Smooth muscle cell (in vitro differentiated cells): ENCODE measurements around the gene ARCN1. TPM values are rescaled to one million over a fixed set of nuclear protein-coding genes. Genes with fewer than 3 reads are reported as not detected.

Source experiments
- DNase-seq: peaks from one replicate; lab custom pipeline; 2025; ENCODE audit not compliant: unreplicated experiment; lab: John Stamatoyannopoulos, UW
- H2AFZ ChIP-seq: fragments of 200-600 bp; sonication (generic); 2 replicates; pipeline ENCODE4 v1.6.0; 2016; ENCODE audit warnings: antibody characterized with exemption, low read depth, mild to moderate bottlenecking
- H3F3A ChIP-seq: fragments of 200-600 bp; sonication (generic); 2 replicates; pipeline ENCODE4 v1.6.0; 2017; ENCODE audit warnings: antibody characterized with exemption, low read depth
- H3K27ac ChIP-seq: fragments of 200-600 bp; sonication (generic); 2 replicates; pipeline ENCODE4 v1.5.1; 2016; ENCODE audit warnings: low read depth, mild to moderate bottlenecking
- H3K27me3 ChIP-seq: fragments of 200-600 bp; sonication (generic); 2 replicates; pipeline ENCODE4 v1.6.1; 2016; ENCODE audit warnings: low read depth, mild to moderate bottlenecking
- H3K36me3 ChIP-seq: fragments of 200-600 bp; sonication (generic); 2 replicates; pipeline ENCODE4 v1.5.1; 2016; ENCODE audit warnings: low read depth
- H3K4me1 ChIP-seq: fragments of 200-600 bp; sonication (generic); 2 replicates; pipeline ENCODE4 v1.5.1; 2016; ENCODE audit warnings: low read depth
- H3K4me2 ChIP-seq: fragments of 200-600 bp; sonication (generic); 2 replicates; pipeline ENCODE4 v1.6.0; 2016; ENCODE audit warnings: mild to moderate bottlenecking
- H3K4me3 ChIP-seq: fragments of 200-600 bp; sonication (generic); 2 replicates; pipeline ENCODE4 v1.5.1; 2016; ENCODE audit warnings: mild to moderate bottlenecking
- H3K79me2 ChIP-seq: fragments of 200-600 bp; sonication (generic); 2 replicates; pipeline ENCODE4 v1.6.0; 2016; ENCODE audit warnings: low read depth, mild to moderate bottlenecking
- H3K9ac ChIP-seq: fragments of 200-600 bp; sonication (generic); 2 replicates; pipeline ENCODE4 v1.6.0; 2016; ENCODE audit warnings: low read depth
- H3K9me3 ChIP-seq: fragments of 200-600 bp; sonication (generic); replicated peaks from 2 replicates; pipeline ENCODE4 v1.5.1; 2016; ENCODE audit warnings: low read depth
- H4K20me1 ChIP-seq: fragments of 200-600 bp; sonication (generic); 2 replicates; pipeline ENCODE4 v1.6.0; 2016; ENCODE audit warnings: low read depth
- CTCF ChIP-seq: fragments of 200-600 bp; sonication (generic); IDR thresholded peaks from 2 replicates; pipeline ENCODE4 v1.5.1; 2017; ENCODE audit warnings: borderline replicate concordance, mild to moderate bottlenecking, antibody characterized with exemption; ENCODE audit not compliant: insufficient read depth, poor library complexity, severe bottlenecking
- WGBS: methylation state at CpG from one replicate; pipeline ENCODE4 v1.1.7; 2016; ENCODE audit warnings: low lambda C conversion rate; 5-methylcytosine and 5-hydroxymethylcytosine counted together
- polyA plus RNA-seq: library from polyadenylated mRNA; unstranded; fragments of >200 nt; fragmentation: Nextera tagmentation; extraction: Ambion mirVana; gene quantifications from 2 replicates; pipeline ENCODE4 v1.2.1, GENCODE V29; 2016
- total RNA-seq: library from RNA; depleted of rRNA; stranded (reverse); fragments of >200 nt; gene quantifications from 2 replicates; pipeline ENCODE4 v1.2.3, GENCODE V29; 2014

Gene ARCN1
- total and polyA plus RNA-seq, 2 experiments from 2014 or later = 285 to 314 TPM

- TF ChIP-seq CTCF = no peak
- H3K4me3 ChIP-seq = no peak overlapping the region
- H4K20me1 ChIP-seq = peaks cover 97% of the 10 kb centered on the region
These were observed 64.5 kb downstream of the ARCN1 start for GRCh38 chr11:118636569-118637290.

GRCh38 chr11:118638726-118639125, 66.5 kb downstream of the ARCN1 start:
- Histone ChIP-seq H4K20me1 (peaks cover 97% of the 10 kb centered on the region), H3K9me3 (no peaks in the 10 kb centered on the region), H3K27ac (no peak overlapping the region), H3K4me2 (no peak overlapping the region), H3K27me3 (no peaks in the 10 kb centered on the region), H3K4me1 (peaks cover 19% of the 10 kb centered on the region), H3F3A (no peaks in the 10 kb centered on the region), H3K9ac (no peak overlapping the region), H2AFZ (no peak overlapping the region), H3K4me3 (no peak overlapping the region), H3K79me2 (peaks cover 3% of the 10 kb centered on the region), H3K36me3 (no peaks in the 10 kb centered on the region)
- no peak for DNase-seq
- TF ChIP-seq CTCF = no peak
- 96% methylated on average over 5 of the region's 6 CpGs for WGBS

More at GRCh38 chr11:118636569-118637290, 64.5 kb downstream of the ARCN1 start:
- no peaks in the 10 kb centered on the region for H3K36me3 ChIP-seq
- H3K27me3 ChIP-seq = no peaks in the 10 kb centered on the region
- no peak overlapping the region for H3K27ac ChIP-seq
- H2AFZ ChIP-seq = no peak overlapping the region
- H3F3A ChIP-seq = no peaks in the 10 kb centered on the region
- H3K9me3 ChIP-seq = no peaks in the 10 kb centered on the region
- WGBS = 94% methylated on average over 8 of the region's 8 CpGs
- H3K4me2 ChIP-seq = no peak overlapping the region
- H3K4me1 ChIP-seq = peaks cover 21% of the 10 kb centered on the region
- DNase-seq = no peak
- no peak overlapping the region for H3K9ac ChIP-seq
- H3K79me2 ChIP-seq = peaks cover 3% of the 10 kb centered on the region

- Histone ChIP-seq H3F3A (no peaks in the 10 kb centered on the region), H3K9me3 (no peaks in the 10 kb centered on the region), H3K27ac (no peak overlapping the region), H3K4me1 (peaks cover 9% of the 10 kb centered on the region), H2AFZ (no peak overlapping the region), H3K27me3 (no peaks in the 10 kb centered on the region), H3K36me3 (no peaks in the 10 kb centered on the region), H3K4me3 (no peak overlapping the region), H3K9ac (no peak overlapping the region), H3K4me2 (no peak overlapping the region), H4K20me1 (peaks cover 98% of the 10 kb centered on the region), H3K79me2 (peaks cover 3% of the 10 kb centered on the region)
- 95% methylated on average over 4 of the region's 4 CpGs for WGBS
- DNase-seq = no peak
- TF ChIP-seq CTCF = no peak
These were observed 67.7 kb downstream of the ARCN1 start for GRCh38 chr11:118639899-118640298.
